ENCODE results near the gene MED27. TPM values are rescaled to one million over a fixed set of nuclear protein-coding genes. Genes with fewer than 3 reads are reported as not detected.

The MED27 gene
- total and polyA plus RNA-seq, 2 experiments from 2014 or later, result 17.2 to 32.1 TPM

DNA sequence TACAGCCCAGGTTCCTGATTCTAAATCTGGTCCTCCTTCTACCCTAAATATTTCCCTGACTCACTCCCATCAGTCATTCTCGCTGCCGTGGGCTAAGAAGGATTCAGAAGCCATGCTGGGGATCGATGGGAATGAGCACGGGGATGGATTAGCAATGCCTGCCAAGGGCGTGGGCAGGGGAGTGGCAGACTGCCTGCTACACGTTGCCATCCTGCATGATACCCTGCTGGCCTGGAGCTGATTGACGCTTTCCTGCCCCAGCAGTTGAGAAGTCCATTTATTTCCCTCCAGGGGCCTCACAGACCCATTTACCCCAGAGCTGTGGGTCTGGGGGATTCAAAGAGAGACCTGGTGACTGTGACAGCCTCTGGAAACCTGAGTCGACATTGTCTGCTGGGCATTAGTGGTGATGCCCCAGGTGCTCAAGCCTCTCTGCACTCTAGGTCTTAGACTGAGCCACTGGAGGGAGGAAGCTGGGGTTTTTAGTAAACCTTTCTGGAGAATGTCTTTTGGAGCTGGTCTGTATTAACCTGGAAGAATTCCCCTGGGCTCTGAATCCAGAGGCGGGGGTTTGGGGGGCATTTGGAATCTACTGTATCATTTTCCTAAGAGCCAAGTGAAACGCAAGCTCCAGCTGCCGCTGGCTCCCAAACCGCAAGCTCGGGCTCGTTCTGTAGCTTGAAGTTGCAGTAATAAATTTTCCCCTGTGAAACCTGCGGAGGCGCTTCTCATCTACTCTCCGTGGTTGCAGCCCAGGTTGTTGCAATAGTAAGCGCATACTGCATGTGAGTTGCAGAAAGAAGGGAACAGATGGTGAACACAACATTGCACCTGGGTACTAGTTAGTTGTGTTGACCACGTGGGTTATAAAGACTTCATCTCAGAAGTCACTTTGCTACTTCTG is 263.4 kb downstream of the MED27 start:
- no peaks in the 10 kb centered on the region for H4K20me1 ChIP-seq (ENCODE audit: insufficient read depth, poor library complexity, severe bottlenecking)
- H3K4me1 ChIP-seq (ENCODE audit: insufficient read depth), result no peaks in the 10 kb centered on the region
- WGBS (ENCODE audit: low lambda C conversion rate, missing lambda C conversion rate), result 61% methylated on average over 19 of the region's 19 CpGs
- no peak overlapping the region for H3K4me3 ChIP-seq
- TF ChIP-seq, protein P1, sequence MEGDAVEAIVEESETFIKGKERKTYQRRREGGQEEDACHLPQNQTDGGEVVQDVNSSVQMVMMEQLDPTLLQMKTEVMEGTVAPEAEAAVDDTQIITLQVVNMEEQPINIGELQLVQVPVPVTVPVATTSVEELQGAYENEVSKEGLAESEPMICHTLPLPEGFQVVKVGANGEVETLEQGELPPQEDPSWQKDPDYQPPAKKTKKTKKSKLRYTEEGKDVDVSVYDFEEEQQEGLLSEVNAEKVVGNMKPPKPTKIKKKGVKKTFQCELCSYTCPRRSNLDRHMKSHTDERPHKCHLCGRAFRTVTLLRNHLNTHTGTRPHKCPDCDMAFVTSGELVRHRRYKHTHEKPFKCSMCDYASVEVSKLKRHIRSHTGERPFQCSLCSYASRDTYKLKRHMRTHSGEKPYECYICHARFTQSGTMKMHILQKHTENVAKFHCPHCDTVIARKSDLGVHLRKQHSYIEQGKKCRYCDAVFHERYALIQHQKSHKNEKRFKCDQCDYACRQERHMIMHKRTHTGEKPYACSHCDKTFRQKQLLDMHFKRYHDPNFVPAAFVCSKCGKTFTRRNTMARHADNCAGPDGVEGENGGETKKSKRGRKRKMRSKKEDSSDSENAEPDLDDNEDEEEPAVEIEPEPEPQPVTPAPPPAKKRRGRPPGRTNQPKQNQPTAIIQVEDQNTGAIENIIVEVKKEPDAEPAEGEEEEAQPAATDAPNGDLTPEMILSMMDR (IDR thresholded peaks at IDR 0.05; ENCODE audit: poor library complexity), result no peak
- no peak for TF ChIP-seq EZH2 (IDR thresholded peaks at IDR 0.05; ENCODE audit: borderline replicate concordance)
- TF ChIP-seq EZH2phosphoT487 (IDR thresholded peaks at IDR 0.05; ENCODE audit: low read depth, severe bottlenecking, unreplicated experiment), result no peak
- H2AFZ ChIP-seq, result no peak overlapping the region
- H3K79me2 ChIP-seq, result no peaks in the 10 kb centered on the region
- H3K4me2 ChIP-seq, result no peak overlapping the region
- H3K27ac ChIP-seq, result no peak overlapping the region
- H3K9me2 ChIP-seq (replicated peaks; ENCODE audit: insufficient read depth), result no peaks in the 10 kb centered on the region
- peaks cover 7% of the 10 kb centered on the region for H3K27me3 ChIP-seq
- no peaks in the 10 kb centered on the region for H3K36me3 ChIP-seq (replicated peaks; ENCODE audit: insufficient read depth, low read depth)
- no peaks in the 10 kb centered on the region for H3K9me3 ChIP-seq (ENCODE audit: low read depth)
- no peak for DNase-seq (ENCODE audit: low spot score)

DNA sequence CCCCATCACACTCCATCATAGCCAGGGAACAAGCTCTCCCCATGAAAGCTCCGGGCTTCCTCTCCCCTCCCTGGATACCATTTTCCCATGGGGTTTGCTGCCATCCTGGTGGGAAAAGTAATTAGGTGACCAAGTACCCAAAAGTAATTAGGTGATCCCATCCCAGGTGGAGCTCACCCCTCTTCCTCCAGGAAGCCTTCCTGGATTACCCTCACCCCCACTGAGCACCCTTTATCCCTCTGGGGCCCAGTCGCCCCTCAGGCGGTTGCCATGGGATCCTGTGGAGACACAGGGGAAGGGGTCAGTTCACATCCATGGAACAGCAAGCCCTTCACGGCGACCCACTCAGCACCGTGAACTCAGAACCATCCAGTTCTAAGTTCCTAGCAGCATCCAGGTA is 265.0 kb downstream of the MED27 start:
- DNase-seq (ENCODE audit: low spot score), result no peak
- H3K27me3 ChIP-seq, result peaks cover 7% of the 10 kb centered on the region
- H2AFZ ChIP-seq, result no peak overlapping the region
- WGBS (ENCODE audit: low lambda C conversion rate, missing lambda C conversion rate), result 90% methylated on average over 6 of the region's 6 CpGs
- no peak overlapping the region for H3K4me2 ChIP-seq
- no peaks in the 10 kb centered on the region for H3K9me3 ChIP-seq (ENCODE audit: low read depth)
- H3K27ac ChIP-seq, result no peak overlapping the region
- no peak overlapping the region for H3K4me3 ChIP-seq
- H3K9me2 ChIP-seq (replicated peaks; ENCODE audit: insufficient read depth), result no peaks in the 10 kb centered on the region
- H3K79me2 ChIP-seq, result no peaks in the 10 kb centered on the region
- no peaks in the 10 kb centered on the region for H3K36me3 ChIP-seq (replicated peaks; ENCODE audit: insufficient read depth, low read depth)
- TF ChIP-seq EZH2phosphoT487 (IDR thresholded peaks at IDR 0.05; ENCODE audit: low read depth, severe bottlenecking, unreplicated experiment) (no peak), EZH2 (IDR thresholded peaks at IDR 0.05; ENCODE audit: borderline replicate concordance) (no peak)
- TF ChIP-seq, protein P1 (IDR thresholded peaks at IDR 0.05; ENCODE audit: poor library complexity), result no peak
- no peaks in the 10 kb centered on the region for H3K4me1 ChIP-seq (ENCODE audit: insufficient read depth)
- no peaks in the 10 kb centered on the region for H4K20me1 ChIP-seq (ENCODE audit: insufficient read depth, poor library complexity, severe bottlenecking)

GRCh38 chr9:131813116-131813515 is 266.6 kb downstream of the MED27 start:
- Histone ChIP-seq H2AFZ (no peak overlapping the region), H3K36me3 (replicated peaks; ENCODE audit: insufficient read depth, low read depth) (no peaks in the 10 kb centered on the region), H3K4me2 (no peak overlapping the region), H3K4me1 (ENCODE audit: insufficient read depth) (no peaks in the 10 kb centered on the region), H3K9me2 (replicated peaks; ENCODE audit: insufficient read depth) (no peaks in the 10 kb centered on the region), H3K27ac (no peak overlapping the region), H4K20me1 (ENCODE audit: insufficient read depth, poor library complexity, severe bottlenecking) (no peaks in the 10 kb centered on the region), H3K4me3 (no peak overlapping the region), H3K9me3 (ENCODE audit: low read depth) (no peaks in the 10 kb centered on the region), H3K27me3 (peaks cover 13% of the 10 kb centered on the region), H3K79me2 (no peaks in the 10 kb centered on the region)
- DNase-seq (ENCODE audit: low spot score), result no peak
- TF ChIP-seq EZH2phosphoT487 (IDR thresholded peaks at IDR 0.05; ENCODE audit: low read depth, severe bottlenecking, unreplicated experiment) (no peak), EZH2 (IDR thresholded peaks at IDR 0.05; ENCODE audit: borderline replicate concordance) (no peak)
- TF ChIP-seq, protein P1 (IDR thresholded peaks at IDR 0.05; ENCODE audit: poor library complexity), result no peak
- 91% methylated on average over 9 of the region's 9 CpGs for WGBS (ENCODE audit: low lambda C conversion rate, missing lambda C conversion rate)

All from hepatocyte (in vitro differentiated cells).